Liver (tissue), 9 donors: Measurements from ENCODE around the gene PPP6R2. TPM values are rescaled to one million over a fixed set of nuclear protein-coding genes. Genes with fewer than 3 reads are reported as not detected.

Experiments
- DNase-seq: peaks from one replicate; pipeline ENCODE4 v3.0.0-alpha.2; 2017; ENCODE audit warnings: low spot score
- H3K27ac ChIP-seq, 2 donors: one replicate each; pipeline ENCODE4 v1.7.0; 2013; ENCODE audit warnings: inconsistent platforms in 2 of 2, low read length in 2 of 2, control low read depth in 1 of 2, low read depth in 1 of 2, mild to moderate bottlenecking in 1 of 2
- H3K27me3 ChIP-seq, 4 donors: one replicate each; pipeline versions ENCODE4 v1.6.1 to v1.7.0; 2013; ENCODE audit warnings: low read length in 3 of 4, inconsistent platforms in 1 of 4, mild to moderate bottlenecking in 1 of 4, moderate library complexity in 1 of 4; ENCODE audit not compliant: control insufficient read depth in 4 of 4, insufficient read depth in 4 of 4
- H3K36me3 ChIP-seq, 4 donors: one replicate each; pipeline versions ENCODE4 v1.6.1 to v1.7.0; 2013; ENCODE audit warnings: low read length in 3 of 4, mild to moderate bottlenecking in 3 of 4, low read depth in 1 of 4, moderate library complexity in 1 of 4; ENCODE audit not compliant: control insufficient read depth in 4 of 4, insufficient read depth in 3 of 4
- H3K4me1 ChIP-seq, 4 donors: one replicate each; pipeline versions ENCODE4 v1.6.1 to v1.7.0; 2013; ENCODE audit warnings: low read length in 3 of 4, mild to moderate bottlenecking in 3 of 4, moderate library complexity in 1 of 4; ENCODE audit not compliant: control insufficient read depth in 4 of 4, insufficient read depth in 4 of 4
- H3K4me3 ChIP-seq, 3 donors: one replicate each; pipeline versions ENCODE4 v1.6.1 to v1.7.0; 2013; ENCODE audit warnings: low read length in 3 of 3, control low read depth in 1 of 3, low read depth in 1 of 3, mild to moderate bottlenecking in 1 of 3
- H3K9ac ChIP-seq, 2 donors: one replicate each; pipeline ENCODE4 v1.7.0; 2013; ENCODE audit warnings: low read length in 2 of 2, mild to moderate bottlenecking in 2 of 2, moderate library complexity in 2 of 2, control low read depth in 1 of 2, low read depth in 1 of 2
- H3K9me3 ChIP-seq, 4 donors: one replicate each; pipeline versions ENCODE4 v1.6.1 to v1.7.0; 2013; ENCODE audit warnings: low read length in 3 of 4; ENCODE audit not compliant: control insufficient read depth in 4 of 4
- EGR1 ChIP-seq, 2 donors: IDR thresholded peaks; 2 replicates each; pipeline ENCODE4 v1.6.1; 2016 to 2018; ENCODE audit warnings: antibody characterized with exemption in 2 of 2, low read depth in 2 of 2
- FOXA1 ChIP-seq: IDR thresholded peaks from 2 replicates; pipeline ENCODE4 v1.6.1; 2016; ENCODE audit warnings: antibody characterized with exemption
- FOXA2 ChIP-seq: IDR thresholded peaks from 2 replicates; pipeline ENCODE4 v1.6.1; 2016; ENCODE audit warnings: antibody characterized with exemption
- GABPA ChIP-seq, 2 donors: IDR thresholded peaks in 1 of 2; conservative IDR thresholded peaks in 1 of 2; 2 replicates each; pipeline ENCODE4 v1.6.1; 2016; ENCODE audit warnings: antibody characterized with exemption in 2 of 2, mild to moderate bottlenecking in 1 of 2, moderate library complexity in 1 of 2
- HNF4A ChIP-seq, 2 donors: conservative IDR thresholded peaks; 2 replicates each; pipeline ENCODE4 v1.6.1; 2016; ENCODE audit warnings: antibody characterized with exemption in 2 of 2, mild to moderate bottlenecking in 2 of 2
- HNF4G ChIP-seq: IDR thresholded peaks from 2 replicates; pipeline ENCODE4 v1.6.1; 2016; ENCODE audit warnings: antibody characterized with exemption
- JUND ChIP-seq, 2 donors: IDR thresholded peaks; 2 replicates each; pipeline ENCODE4 v1.6.1; 2016; ENCODE audit warnings: antibody characterized with exemption in 2 of 2
- MAX ChIP-seq: IDR thresholded peaks from 2 replicates; pipeline ENCODE4 v1.6.1; 2016; ENCODE audit warnings: antibody characterized with exemption
- NR2F2 ChIP-seq: IDR thresholded peaks from 2 replicates; pipeline ENCODE4 v1.6.1; 2016; ENCODE audit warnings: antibody characterized with exemption
- RAD21 ChIP-seq, 2 donors: IDR thresholded peaks; 2 replicates each; pipeline ENCODE4 v1.6.1; 2016; ENCODE audit warnings: antibody characterized with exemption in 2 of 2, mild to moderate bottlenecking in 2 of 2
- RXRA ChIP-seq, 2 donors: IDR thresholded peaks; 2 replicates each; pipeline ENCODE4 v1.6.1; 2017 to 2018; ENCODE audit warnings: antibody characterized with exemption in 2 of 2, mild to moderate bottlenecking in 1 of 2
- SP1 ChIP-seq: IDR thresholded peaks from 2 replicates; pipeline ENCODE4 v1.6.1; 2018; ENCODE audit warnings: antibody characterized with exemption, mild to moderate bottlenecking
- TAF1 ChIP-seq: conservative IDR thresholded peaks from 2 replicates; pipeline ENCODE4 v1.6.1; 2016; ENCODE audit warnings: antibody characterized with exemption, mild to moderate bottlenecking
- YY1 ChIP-seq: IDR thresholded peaks from 2 replicates; pipeline ENCODE4 v1.6.1; 2016; ENCODE audit warnings: antibody characterized with exemption, mild to moderate bottlenecking
- ZBTB33 ChIP-seq: IDR thresholded peaks from 2 replicates; pipeline ENCODE4 v1.6.1; 2016; ENCODE audit warnings: antibody characterized with exemption
- WGBS: extraction: QIAGEN DNeasy Blood & Tissue Kit; methylation state at CpG from one replicate; pipeline ENCODE4 v1.1.7; 2013; 5-methylcytosine and 5-hydroxymethylcytosine counted together
- polyA plus RNA-seq, 2 donors: library from polyadenylated mRNA; stranded (reverse) in 1 of 2; unstranded in 1 of 2; fragments of 200-250 nt in 1 of 2; fragments of >200 nt in 1 of 2; fragmentation: Nextera tagmentation in 1 of 2; extraction: Ambion mirVana in 1 of 2; gene quantifications; one replicate each; pipeline versions ENCODE4 v1.2.1 to v1.2.3, GENCODE V29; 2013 to 2015
- total RNA-seq, 2 donors: library from RNA; depleted of rRNA; stranded (reverse); fragments of >200 nt; gene quantifications; one replicate each; pipeline ENCODE4 v1.2.3, GENCODE V29; 2014
- TF ChIP-seq, protein P1 (sequence below): IDR thresholded peaks from 2 replicates; pipeline ENCODE4 v1.6.1; 2016; ENCODE audit warnings: antibody characterized with exemption
- TF ChIP-seq, protein P2 (sequence below): fragments of 150-350 bp; IDR thresholded peaks from 2 replicates; pipeline ENCODE4 v1.5.1; 2017; ENCODE audit warnings: improper control_type of control experiment, low read depth, low read length; ENCODE audit not compliant: missing input control
- TF ChIP-seq, protein P3 (sequence below): IDR thresholded peaks from 2 replicates; pipeline ENCODE4 v1.6.1; 2016; ENCODE audit warnings: antibody characterized with exemption, mild to moderate bottlenecking
- donor health status: healthy.
- donor health status: healthy.
- donor health status: healthy.
- donor health status: healthy.
- donor health status: healthy.

PPP6R2 gene
- total and polyA plus RNA-seq, 4 donors: 28.8 to 117 (median 47.2) TPM

DNA sequence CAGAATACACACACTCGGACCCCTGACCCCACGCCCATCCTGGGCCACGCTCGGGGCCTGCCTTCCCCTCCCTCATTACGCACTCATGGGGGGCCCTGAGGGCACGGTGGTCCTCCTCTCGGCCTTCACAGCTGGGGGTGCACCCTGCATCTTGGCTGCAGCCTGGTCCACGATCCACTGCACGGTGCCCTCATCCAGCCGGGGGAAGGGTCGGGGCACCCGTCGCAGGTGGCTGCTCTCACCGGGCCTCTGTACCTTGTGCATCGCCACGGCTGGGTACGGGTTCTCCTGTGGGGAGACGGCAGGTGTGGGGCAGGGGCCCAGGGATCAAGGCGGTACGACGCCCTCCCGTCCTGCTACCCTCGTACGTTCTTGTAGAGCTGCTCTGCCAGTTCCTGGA, 121.3 kb downstream of the PPP6R2 start:
- no peak for DNase-seq
- TF ChIP-seq, protein P1, sequence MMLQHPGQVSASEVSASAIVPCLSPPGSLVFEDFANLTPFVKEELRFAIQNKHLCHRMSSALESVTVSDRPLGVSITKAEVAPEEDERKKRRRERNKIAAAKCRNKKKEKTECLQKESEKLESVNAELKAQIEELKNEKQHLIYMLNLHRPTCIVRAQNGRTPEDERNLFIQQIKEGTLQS: no peak
- no peak for TF ChIP-seq HNF4G
- TF ChIP-seq SP1: no peak
- no peak for TF ChIP-seq RAD21 (IDR thresholded peaks at IDR 0.05)
- no peak for TF ChIP-seq JUND (IDR thresholded peaks at IDR 0.05)
- TF ChIP-seq, protein P2, sequence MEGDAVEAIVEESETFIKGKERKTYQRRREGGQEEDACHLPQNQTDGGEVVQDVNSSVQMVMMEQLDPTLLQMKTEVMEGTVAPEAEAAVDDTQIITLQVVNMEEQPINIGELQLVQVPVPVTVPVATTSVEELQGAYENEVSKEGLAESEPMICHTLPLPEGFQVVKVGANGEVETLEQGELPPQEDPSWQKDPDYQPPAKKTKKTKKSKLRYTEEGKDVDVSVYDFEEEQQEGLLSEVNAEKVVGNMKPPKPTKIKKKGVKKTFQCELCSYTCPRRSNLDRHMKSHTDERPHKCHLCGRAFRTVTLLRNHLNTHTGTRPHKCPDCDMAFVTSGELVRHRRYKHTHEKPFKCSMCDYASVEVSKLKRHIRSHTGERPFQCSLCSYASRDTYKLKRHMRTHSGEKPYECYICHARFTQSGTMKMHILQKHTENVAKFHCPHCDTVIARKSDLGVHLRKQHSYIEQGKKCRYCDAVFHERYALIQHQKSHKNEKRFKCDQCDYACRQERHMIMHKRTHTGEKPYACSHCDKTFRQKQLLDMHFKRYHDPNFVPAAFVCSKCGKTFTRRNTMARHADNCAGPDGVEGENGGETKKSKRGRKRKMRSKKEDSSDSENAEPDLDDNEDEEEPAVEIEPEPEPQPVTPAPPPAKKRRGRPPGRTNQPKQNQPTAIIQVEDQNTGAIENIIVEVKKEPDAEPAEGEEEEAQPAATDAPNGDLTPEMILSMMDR: no peak
- no peak for TF ChIP-seq TAF1
- no peak for TF ChIP-seq RXRA (IDR thresholded peaks at IDR 0.05)
- TF ChIP-seq ZBTB33: no peak
- TF ChIP-seq MAX: no peak
- TF ChIP-seq NR2F2: no peak
- no peak for TF ChIP-seq GABPA (IDR thresholded peaks at IDR 0.05 in 1 of 2, conservative IDR thresholded peaks at IDR 0.05 in 1 of 2)
- TF ChIP-seq, protein P3, sequence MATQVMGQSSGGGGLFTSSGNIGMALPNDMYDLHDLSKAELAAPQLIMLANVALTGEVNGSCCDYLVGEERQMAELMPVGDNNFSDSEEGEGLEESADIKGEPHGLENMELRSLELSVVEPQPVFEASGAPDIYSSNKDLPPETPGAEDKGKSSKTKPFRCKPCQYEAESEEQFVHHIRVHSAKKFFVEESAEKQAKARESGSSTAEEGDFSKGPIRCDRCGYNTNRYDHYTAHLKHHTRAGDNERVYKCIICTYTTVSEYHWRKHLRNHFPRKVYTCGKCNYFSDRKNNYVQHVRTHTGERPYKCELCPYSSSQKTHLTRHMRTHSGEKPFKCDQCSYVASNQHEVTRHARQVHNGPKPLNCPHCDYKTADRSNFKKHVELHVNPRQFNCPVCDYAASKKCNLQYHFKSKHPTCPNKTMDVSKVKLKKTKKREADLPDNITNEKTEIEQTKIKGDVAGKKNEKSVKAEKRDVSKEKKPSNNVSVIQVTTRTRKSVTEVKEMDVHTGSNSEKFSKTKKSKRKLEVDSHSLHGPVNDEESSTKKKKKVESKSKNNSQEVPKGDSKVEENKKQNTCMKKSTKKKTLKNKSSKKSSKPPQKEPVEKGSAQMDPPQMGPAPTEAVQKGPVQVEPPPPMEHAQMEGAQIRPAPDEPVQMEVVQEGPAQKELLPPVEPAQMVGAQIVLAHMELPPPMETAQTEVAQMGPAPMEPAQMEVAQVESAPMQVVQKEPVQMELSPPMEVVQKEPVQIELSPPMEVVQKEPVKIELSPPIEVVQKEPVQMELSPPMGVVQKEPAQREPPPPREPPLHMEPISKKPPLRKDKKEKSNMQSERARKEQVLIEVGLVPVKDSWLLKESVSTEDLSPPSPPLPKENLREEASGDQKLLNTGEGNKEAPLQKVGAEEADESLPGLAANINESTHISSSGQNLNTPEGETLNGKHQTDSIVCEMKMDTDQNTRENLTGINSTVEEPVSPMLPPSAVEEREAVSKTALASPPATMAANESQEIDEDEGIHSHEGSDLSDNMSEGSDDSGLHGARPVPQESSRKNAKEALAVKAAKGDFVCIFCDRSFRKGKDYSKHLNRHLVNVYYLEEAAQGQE: no peak
- no peak for TF ChIP-seq FOXA1
- no peak for TF ChIP-seq HNF4A (conservative IDR thresholded peaks at IDR 0.05)
- no peak for TF ChIP-seq FOXA2
- no peak for TF ChIP-seq YY1
- TF ChIP-seq EGR1 (IDR thresholded peaks at IDR 0.05; ENCODE audit: low read depth in 2 of 2): no peak
- no peak overlapping the region for H3K4me3 ChIP-seq
- WGBS: 92% methylated on average over 24 of the region's 24 CpGs
- no peak overlapping the region for H3K9ac ChIP-seq
- no peaks in the 10 kb centered on the region for H3K4me1 ChIP-seq
- H3K27me3 ChIP-seq: no peaks in the 10 kb centered on the region
- no peaks in the 10 kb centered on the region for H3K9me3 ChIP-seq
- H3K36me3 ChIP-seq: peaks cover 25 to 76% (median 33%) of the 10 kb centered on the region in 4 donors
- no peak overlapping the region for H3K27ac ChIP-seq
